Measurements from ENCODE around the gene EXOC4.

Gene EXOC4

GRCh38 chr7:133535308-133535707, 282.4 kb downstream of the EXOC4 start:
- DNase-seq (ENCODE audit: low spot score): no peak
- TF ChIP-seq, protein P1, sequence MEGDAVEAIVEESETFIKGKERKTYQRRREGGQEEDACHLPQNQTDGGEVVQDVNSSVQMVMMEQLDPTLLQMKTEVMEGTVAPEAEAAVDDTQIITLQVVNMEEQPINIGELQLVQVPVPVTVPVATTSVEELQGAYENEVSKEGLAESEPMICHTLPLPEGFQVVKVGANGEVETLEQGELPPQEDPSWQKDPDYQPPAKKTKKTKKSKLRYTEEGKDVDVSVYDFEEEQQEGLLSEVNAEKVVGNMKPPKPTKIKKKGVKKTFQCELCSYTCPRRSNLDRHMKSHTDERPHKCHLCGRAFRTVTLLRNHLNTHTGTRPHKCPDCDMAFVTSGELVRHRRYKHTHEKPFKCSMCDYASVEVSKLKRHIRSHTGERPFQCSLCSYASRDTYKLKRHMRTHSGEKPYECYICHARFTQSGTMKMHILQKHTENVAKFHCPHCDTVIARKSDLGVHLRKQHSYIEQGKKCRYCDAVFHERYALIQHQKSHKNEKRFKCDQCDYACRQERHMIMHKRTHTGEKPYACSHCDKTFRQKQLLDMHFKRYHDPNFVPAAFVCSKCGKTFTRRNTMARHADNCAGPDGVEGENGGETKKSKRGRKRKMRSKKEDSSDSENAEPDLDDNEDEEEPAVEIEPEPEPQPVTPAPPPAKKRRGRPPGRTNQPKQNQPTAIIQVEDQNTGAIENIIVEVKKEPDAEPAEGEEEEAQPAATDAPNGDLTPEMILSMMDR (IDR thresholded peaks at IDR 0.05): no peak
- H3K27ac ChIP-seq: no peak overlapping the region
- H3K4me3 ChIP-seq: no peak overlapping the region

DNA sequence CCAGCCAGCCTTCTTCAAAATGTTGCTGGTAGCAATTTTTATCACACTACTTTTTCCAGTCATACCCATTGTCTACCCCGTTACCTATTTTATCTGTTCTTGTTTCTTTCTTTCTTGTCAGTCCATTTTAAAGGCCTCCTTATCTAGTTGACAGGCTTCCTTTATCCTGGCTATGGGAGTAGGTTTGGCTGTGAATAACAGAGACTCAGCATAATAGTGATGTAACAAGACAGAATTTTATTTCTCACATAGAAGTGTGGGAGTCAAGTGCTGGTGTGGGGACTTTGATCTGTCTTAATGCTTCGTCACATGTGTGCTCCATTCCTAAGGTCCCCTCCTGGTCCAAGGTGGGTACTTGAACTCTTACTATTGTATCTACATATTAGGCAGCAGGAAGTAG, 283.6 kb downstream of the EXOC4 start:
- H3K4me3 ChIP-seq: no peak overlapping the region
- H3K27ac ChIP-seq: no peak overlapping the region
- TF ChIP-seq, protein P1 (IDR thresholded peaks at IDR 0.05): no peak
- DNase-seq (ENCODE audit: low spot score): no peak

DNA sequence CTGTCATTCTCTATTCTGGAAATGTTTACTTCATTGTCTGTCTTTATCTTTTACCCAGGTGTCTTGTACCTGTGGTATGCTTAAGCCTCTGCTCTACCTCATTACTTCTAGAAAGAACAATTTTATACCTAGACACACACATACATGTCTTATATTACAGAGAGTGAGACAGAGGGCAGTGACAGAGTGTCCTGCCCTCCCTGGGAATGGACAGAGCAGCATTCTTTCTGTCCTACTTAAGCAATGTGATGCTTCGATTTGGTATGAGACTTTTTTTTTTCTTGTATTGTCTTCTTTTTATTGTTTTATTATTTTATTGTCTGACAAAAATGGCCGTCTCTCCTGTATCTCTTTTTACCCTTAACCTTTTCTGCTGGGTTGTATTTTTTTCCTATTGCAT, 286.1 kb downstream of the EXOC4 start:
- Histone ChIP-seq H3K4me3 (no peak overlapping the region), H3K27ac (no peak overlapping the region)
- DNase-seq (ENCODE audit: low spot score): no peak
- TF ChIP-seq, protein P1 (IDR thresholded peaks at IDR 0.05): no peak

DNA sequence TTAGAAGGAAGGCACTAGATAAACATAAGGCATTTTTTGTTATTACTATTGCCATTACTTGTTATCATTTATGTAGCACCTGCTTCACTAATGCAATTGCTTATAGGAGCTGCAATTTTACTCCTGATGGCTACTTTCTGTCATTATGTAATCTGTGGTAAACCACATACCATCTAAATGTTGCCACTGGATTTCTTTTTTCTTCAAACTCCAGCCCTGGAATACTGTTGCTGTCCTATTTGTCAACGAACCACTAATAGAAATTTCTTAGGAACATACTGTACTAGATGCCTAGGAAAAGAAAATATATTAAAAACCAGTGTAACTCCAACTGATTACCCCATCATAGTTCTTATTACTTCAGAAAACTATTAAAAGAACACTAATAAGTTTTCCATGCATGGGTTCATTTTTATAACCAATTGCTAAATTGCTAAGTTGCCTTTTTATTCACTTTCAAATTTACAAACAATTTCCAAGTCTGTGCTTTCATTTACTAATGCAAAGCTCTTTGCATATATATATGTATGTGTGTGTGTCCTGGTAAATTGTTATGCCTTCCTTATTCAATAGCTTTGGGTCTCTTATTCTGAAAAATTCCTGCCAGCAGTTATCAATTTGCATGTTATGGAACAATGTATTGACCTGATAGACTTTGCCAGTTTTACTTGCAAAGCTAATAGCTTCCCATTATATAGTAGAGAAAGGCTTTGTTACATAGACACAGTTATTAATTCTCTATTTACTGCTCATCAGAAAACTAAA, 287.4 kb downstream of the EXOC4 start:
- TF ChIP-seq, protein P1 (IDR thresholded peaks at IDR 0.05): no peak
- H3K27ac ChIP-seq: no peak overlapping the region
- no peak for DNase-seq (ENCODE audit: low spot score)
- no peak overlapping the region for H3K4me3 ChIP-seq

DNA sequence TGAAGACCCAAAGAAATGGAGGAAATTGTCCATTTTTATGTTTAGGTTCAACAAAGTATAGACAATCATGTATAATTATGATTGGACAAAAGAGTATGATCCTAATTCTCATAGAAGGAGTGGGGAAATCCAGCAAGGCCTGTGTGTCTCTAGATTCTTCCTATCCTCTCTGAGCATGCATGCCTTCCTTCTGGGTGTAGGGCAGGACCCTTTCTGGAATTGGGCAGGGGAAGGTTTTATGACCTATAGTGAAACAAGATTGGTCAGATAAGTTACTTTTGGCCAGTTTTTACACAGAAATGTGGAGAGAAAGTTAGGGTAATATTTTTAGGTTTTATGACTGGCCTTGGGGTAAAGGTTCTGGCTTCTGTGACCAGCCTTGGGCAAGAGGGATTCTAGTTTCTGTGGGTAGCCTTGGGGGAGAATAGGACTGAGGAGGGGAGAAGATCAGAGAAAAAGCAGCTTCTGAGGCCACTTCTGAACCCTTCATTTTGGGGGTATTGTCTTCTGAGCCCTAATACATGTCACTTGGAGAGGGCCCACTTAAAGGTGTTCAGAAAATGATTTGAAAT, 289.4 kb downstream of the EXOC4 start:
- TF ChIP-seq, protein P1 (IDR thresholded peaks at IDR 0.05): no peak
- H3K4me3 ChIP-seq: no peak overlapping the region
- H3K27ac ChIP-seq: no peak overlapping the region
- DNase-seq (ENCODE audit: low spot score): no peak

GRCh38 chr7:133543657-133544056, 290.8 kb downstream of the EXOC4 start:
- H3K27ac ChIP-seq: no peak overlapping the region
- TF ChIP-seq, protein P1 (IDR thresholded peaks at IDR 0.05): no peak
- DNase-seq (ENCODE audit: low spot score): no peak

DNA sequence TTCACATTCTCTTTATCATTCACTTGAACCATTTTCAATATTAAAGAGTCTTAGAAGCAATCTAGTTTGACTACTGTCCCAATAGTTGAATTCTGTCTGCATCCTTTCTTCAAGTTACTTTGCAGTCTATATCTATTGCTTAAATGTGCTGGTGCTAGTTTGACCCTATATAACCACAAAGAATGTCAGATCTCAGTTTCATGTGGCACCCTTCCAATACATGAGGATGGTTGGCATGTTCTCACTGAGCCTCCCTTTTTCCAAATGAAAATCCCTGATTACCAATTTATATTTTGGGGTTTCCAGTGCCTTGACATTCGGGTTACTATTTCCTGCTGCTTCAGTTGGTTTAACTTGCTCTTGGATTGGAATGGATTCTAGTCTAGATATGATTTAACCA, 292.7 kb downstream of the EXOC4 start:
- Histone ChIP-seq H3K27ac (no peak overlapping the region), H3K4me3 (no peak overlapping the region)
- no peak for DNase-seq (ENCODE audit: low spot score)
- TF ChIP-seq, protein P1 (IDR thresholded peaks at IDR 0.05): no peak

More at GRCh38 chr7:133543657-133544056, 290.8 kb downstream of the EXOC4 start:
- H3K4me3 ChIP-seq: no peak overlapping the region

All from coronary artery (tissue), 2 donors.